Natural killer cell (primary cell): Measurements from ENCODE around the gene DR1. TPM values are rescaled to one million over a fixed set of nuclear protein-coding genes. Genes with fewer than 3 reads are reported as not detected.

Experiments
- ATAC-seq, 3 donors: fragments of 150-1000 bp in 2 of 3; fragments of 200-7000 bp in 1 of 3; cut with Tn5 transposase; 1 replicate in 1 of 3; 2 replicates in 2 of 3; pipeline ENCODE4 v1.10.0; 2021; ENCODE audit warnings: mild to moderate bottlenecking in 2 of 3, moderate library complexity in 2 of 3
- DNase-seq, 2 donors: peaks; one replicate each; pipeline versions ENCODE4 v3.0.0 to v3.0.0-alpha.2; 2013 to 2021; ENCODE audit warnings: mixed read lengths in 1 of 2
- H3K27ac ChIP-seq: one replicate; pipeline ENCODE4 v1.5.1; 2013; ENCODE audit warnings: mild to moderate bottlenecking, low read length
- H3K27me3 ChIP-seq: one replicate; pipeline ENCODE4 v1.6.1; 2013; ENCODE audit warnings: low read length; ENCODE audit not compliant: control insufficient read depth, insufficient read depth
- H3K36me3 ChIP-seq: one replicate; pipeline ENCODE4 v1.6.1; 2013; ENCODE audit warnings: low read length; ENCODE audit not compliant: control insufficient read depth, insufficient read depth
- H3K4me1 ChIP-seq: one replicate; pipeline ENCODE4 v1.6.1; 2013; ENCODE audit warnings: low read length; ENCODE audit not compliant: control insufficient read depth, insufficient read depth
- H3K4me3 ChIP-seq: one replicate; pipeline ENCODE4 v1.5.1; 2013; ENCODE audit warnings: low read length
- H3K9me3 ChIP-seq: one replicate; pipeline ENCODE4 v1.6.1; 2013; ENCODE audit warnings: low read length; ENCODE audit not compliant: control insufficient read depth, insufficient read depth
- H3K27ac Mint-ChIP-seq, 2 donors: one replicate each; pipeline ENCODE4 v1.8.0; 2022; ENCODE audit warnings: mild to moderate bottlenecking in 2 of 2, mixed read lengths in 2 of 2, moderate library complexity in 1 of 2
- H3K27me3 Mint-ChIP-seq, 2 donors: one replicate each; pipeline ENCODE4 v1.8.0; 2022; ENCODE audit warnings: low read depth in 2 of 2, mixed read lengths in 2 of 2
- H3K36me3 Mint-ChIP-seq: one replicate; pipeline ENCODE4 v1.8.0; 2022; ENCODE audit warnings: mixed read lengths
- H3K4me1 Mint-ChIP-seq, 2 donors: one replicate each; pipeline ENCODE4 v1.8.0; 2022; ENCODE audit warnings: mixed read lengths in 2 of 2
- H3K4me3 Mint-ChIP-seq: one replicate; pipeline ENCODE4 v1.8.0; 2022; ENCODE audit warnings: mild to moderate bottlenecking, moderate library complexity, mixed read lengths
- H3K9me3 Mint-ChIP-seq, 2 donors: one replicate each; pipeline ENCODE4 v1.8.0; 2022; ENCODE audit warnings: mixed read lengths in 2 of 2
- CTCF ChIP-seq: fragments of 200-600 bp; IDR thresholded peaks from one replicate; pipeline ENCODE4 v1.8.0; 2022; ENCODE audit warnings: antibody characterized with exemption
- whole genome bisulfite sequencing: methylation state at CpG from one replicate; pipeline ENCODE4 v1.1.7; 2013; ENCODE audit warnings: missing lambda C conversion rate; ENCODE audit not compliant: insufficient coverage; 5-methylcytosine and 5-hydroxymethylcytosine counted together
- intact Hi-C: fragments of 100-400 bp; cut with micrococcal nuclease; formaldehyde crosslinking; loops from one replicate; pipeline ENCODE4 v1.14.2; 2022
- total RNA-seq, 4 donors: library from RNA; stranded (reverse); fragments of 120-200 nt in 1 of 4; gene quantifications; one replicate each; pipeline versions ENCODE4 v1.2.3 to v1.2.4, GENCODE V29; 2013 to 2022

DR1 gene
- total RNA-seq, 3 donors from 2014 or later (not counting 1 experiment from before 2014, with no cell fraction given), result 84.3 to 91.4 (median 85.3) TPM

GRCh38 chr1:93411000-93411399 lies 65.3 kb downstream of the DR1 start:
- Mint-ChIP-seq H3K27ac (no peak overlapping the region), H3K4me3 (no peak overlapping the region), H3K4me1 (no peaks in the 10 kb centered on the region), H3K9me3 (no peaks in the 10 kb centered on the region), H3K27me3 (peaks cover 2 to 8% of the 10 kb centered on the region in 2 donors), H3K36me3 (no peaks in the 10 kb centered on the region)
- no peaks in the 10 kb centered on the region for H3K9me3 ChIP-seq
- 100% methylated on average over 2 of the region's 2 CpGs for WGBS
- intact Hi-C loops, result no loop called here
- H3K4me3 ChIP-seq, result no peak overlapping the region
- DNase-seq, result no peak
- H3K27me3 ChIP-seq, result no peaks in the 10 kb centered on the region
- H3K4me1 ChIP-seq, result no peaks in the 10 kb centered on the region
- H3K27ac ChIP-seq, result no peak overlapping the region
- no peaks in the 10 kb centered on the region for H3K36me3 ChIP-seq
- no peak for ATAC-seq
- TF ChIP-seq CTCF, result no peak

GRCh38 chr1:93414749-93415148 lies 69.0 kb downstream of the DR1 start:
- Histone ChIP-seq H3K27me3 (no peaks in the 10 kb centered on the region), H3K4me1 (no peaks in the 10 kb centered on the region), H3K27ac (no peak overlapping the region), H3K36me3 (no peaks in the 10 kb centered on the region), H3K4me3 (no peak overlapping the region), H3K9me3 (no peaks in the 10 kb centered on the region)
- Mint-ChIP-seq H3K9me3 (no peaks in the 10 kb centered on the region), H3K4me3 (no peak overlapping the region), H3K36me3 (no peaks in the 10 kb centered on the region), H3K27ac (no peak overlapping the region), H3K27me3 (no peaks in the 10 kb centered on the region), H3K4me1 (no peaks in the 10 kb centered on the region)
- DNase-seq (no peak), ATAC-seq (no peak)
- intact Hi-C loops, result no loop called here
- WGBS, result 16% methylated on average over 3 of the region's 3 CpGs
- TF ChIP-seq CTCF, result no peak

- no peak for TF ChIP-seq CTCF
- Histone ChIP-seq H3K4me3 (no peak overlapping the region), H3K27ac (no peak overlapping the region), H3K9me3 (no peaks in the 10 kb centered on the region), H3K27me3 (no peaks in the 10 kb centered on the region), H3K4me1 (no peaks in the 10 kb centered on the region), H3K36me3 (no peaks in the 10 kb centered on the region)
- H3K4me3 Mint-ChIP-seq, result no peak overlapping the region
- no peak overlapping the region for H3K27ac Mint-ChIP-seq
- DNase-seq (no peak), ATAC-seq (no peak)
- H3K9me3 Mint-ChIP-seq, result no peaks in the 10 kb centered on the region
- H3K36me3 Mint-ChIP-seq, result no peaks in the 10 kb centered on the region
- intact Hi-C loops, result no loop called here
- no peaks in the 10 kb centered on the region for H3K27me3 Mint-ChIP-seq
- H3K4me1 Mint-ChIP-seq, result no peaks in the 10 kb centered on the region
- 67% methylated on average over 2 of the region's 3 CpGs for WGBS
These were observed 69.6 kb downstream of the DR1 start for GRCh38 chr1:93415296-93415695.

- Mint-ChIP-seq H3K36me3 (no peaks in the 10 kb centered on the region), H3K9me3 (no peaks in the 10 kb centered on the region), H3K27ac (no peak overlapping the region), H3K4me1 (no peaks in the 10 kb centered on the region), H3K27me3 (no peaks in the 10 kb centered on the region), H3K4me3 (no peak overlapping the region)
- H3K36me3 ChIP-seq, result no peaks in the 10 kb centered on the region
- no peaks in the 10 kb centered on the region for H3K27me3 ChIP-seq
- no peaks in the 10 kb centered on the region for H3K4me1 ChIP-seq
- ATAC-seq (no peak), DNase-seq (no peak)
- intact Hi-C loops, result no loop called here
- no peak overlapping the region for H3K4me3 ChIP-seq
- no peaks in the 10 kb centered on the region for H3K9me3 ChIP-seq
- no peak overlapping the region for H3K27ac ChIP-seq
- WGBS, result 76% methylated on average over 2 of the region's 2 CpGs
- TF ChIP-seq CTCF, result no peak
These were observed 70.5 kb downstream of the DR1 start for GRCh38 chr1:93416183-93416582.
